HepG2 (cell line): ENCODE measurements around the gene NRGN. TPM values are rescaled to one million over a fixed set of nuclear protein-coding genes. Genes with fewer than 3 reads are reported as not detected.
A peak's percentile ranks its signal among the peaks of the same experiment; 100 is the strongest.

ENCODE experiments used
- DR1 ChIP-seq: sonication (generic); formaldehyde crosslinking; IDR thresholded peaks from 2 replicates; pipeline ENCODE4 v1.8.0; 2021; ENCODE audit warnings: mild to moderate bottlenecking, missing genetic modification reagents, inconsistent platforms
- GATAD2A ChIP-seq: IDR thresholded peaks from 2 replicates; pipeline ENCODE4 v1.6.1; 2016
- HNF4A ChIP-seq: sonication (generic); formaldehyde crosslinking; IDR thresholded peaks from 2 replicates; pipeline ENCODE4 v1.4.0; 2020; ENCODE audit warnings: missing genetic modification reagents
- RAD21 ChIP-seq: fragments of 450-650 bp; formaldehyde crosslinking; IDR thresholded peaks from 2 replicates; pipeline ENCODE4 v1.5.0; 2020; ENCODE audit warnings: mild to moderate bottlenecking
- STAT6 ChIP-seq: sonication (generic); formaldehyde crosslinking; IDR thresholded peaks from 2 replicates; pipeline ENCODE4 v1.4.0; 2020; ENCODE audit warnings: missing genetic modification reagents, mild to moderate bottlenecking, borderline replicate concordance
- ZBTB40 ChIP-seq, 2 experiments: fragments of 450-650 bp in 1 of 2; sonication (generic) in 1 of 2; formaldehyde crosslinking in 1 of 2; IDR thresholded peaks; 2 replicates each; pipeline versions ENCODE4 v1.6.1 to v1.8.0; 2016 to 2022; ENCODE audit warnings: antibody characterized with exemption in 1 of 2, mild to moderate bottlenecking in 1 of 2, missing genetic modification reagents in 1 of 2
- ZNF441 ChIP-seq: sonication (generic); formaldehyde crosslinking; IDR thresholded peaks from 2 replicates; pipeline ENCODE4 v1.7.0; 2021; ENCODE audit warnings: missing genetic modification reagents, borderline replicate concordance
- ZNF773 ChIP-seq: sonication (generic); formaldehyde crosslinking; IDR thresholded peaks from 2 replicates; pipeline ENCODE4 v1.4.0; 2020; ENCODE audit warnings: missing genetic modification reagents, borderline replicate concordance
- ZNF800 ChIP-seq: sonication (generic); formaldehyde crosslinking; IDR thresholded peaks from 2 replicates; pipeline ENCODE4 v1.4.0; 2020; ENCODE audit warnings: missing genetic modification reagents
- ZNF878 ChIP-seq: sonication (generic); formaldehyde crosslinking; IDR thresholded peaks from 2 replicates; pipeline ENCODE4 v1.8.1; 2023; ENCODE audit warnings: mild to moderate bottlenecking, missing genetic modification reagents, moderate library complexity
- polyA plus RNA-seq, 8 experiments: library from polyadenylated mRNA; depleted of rRNA in 3 of 8; stranded (reverse) in 7 of 8; unstranded in 1 of 8; fragments of >200 nt; fragmentation: Illumina TruSeq in 4 of 8; extraction: Trizol in 4 of 8; gene quantifications; 2 replicates each; pipeline versions ENCODE4 v1.2.1 to v1.2.3, GENCODE V29; 2011 to 2016; ENCODE audit warnings: low read depth in 4 of 8, missing spikeins in 1 of 8, mixed read lengths in 1 of 8; ENCODE audit not compliant: insufficient read depth in 1 of 8
- total RNA-seq, 5 experiments: library from RNA; depleted of rRNA; stranded (reverse); fragments of >200 nt; fragmentation: Illumina TruSeq; extraction: Trizol; gene quantifications; 2 replicates each; pipeline ENCODE4 v1.2.3, GENCODE V29; 2016; ENCODE audit warnings: low read depth in 1 of 5
- TF ChIP-seq, protein P1 (sequence below): sonication (generic); formaldehyde crosslinking; IDR thresholded peaks from 2 replicates; pipeline ENCODE4 v1.9.0; 2022; ENCODE audit warnings: missing genetic modification reagents, mild to moderate bottlenecking, borderline replicate concordance

Gene NRGN
- total and polyA plus RNA-seq, 2 of the 13 experiments (the other 11 are each of a cell fraction or from before 2014, with no cell fraction given) = 0.22 TPM; not detected in 1

DNA sequence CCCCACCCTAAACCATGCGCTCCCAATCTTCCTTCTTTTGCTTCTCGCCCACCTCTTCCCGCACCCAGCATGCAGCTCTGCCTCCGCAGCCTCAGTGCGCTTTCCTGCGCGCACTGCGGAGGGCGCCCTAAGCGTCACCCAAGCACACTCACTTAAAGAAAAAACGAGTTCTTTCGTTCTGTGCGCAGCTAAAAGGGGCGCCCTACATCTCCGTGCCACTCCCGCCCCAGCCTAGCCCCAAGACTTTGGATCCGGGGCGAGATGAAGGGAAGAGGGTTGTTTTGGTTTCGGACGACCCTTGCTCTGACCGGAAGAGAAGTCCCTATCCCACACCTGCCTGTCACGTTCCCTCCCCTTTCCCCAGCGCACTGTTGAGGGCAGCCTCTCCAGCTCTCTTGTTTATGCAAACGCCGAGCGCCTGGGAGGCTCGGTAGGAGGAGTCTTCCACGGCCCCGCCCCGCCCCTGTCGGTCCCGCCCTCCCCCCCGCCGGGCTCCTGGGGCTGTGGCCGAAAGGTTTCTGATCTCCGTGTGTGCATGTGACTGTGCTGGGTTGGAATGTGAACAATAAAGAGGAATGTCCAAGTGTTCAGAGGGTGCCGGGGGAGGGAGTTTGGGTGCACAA, 7.0 kb downstream of the NRGN start (continued):
- TF ChIP-seq DR1 (CRISPR knock-in tag) = 0 out of 2 replicates have a peak, but pooled peaks have one; percentile 27
- no peak for TF ChIP-seq ZNF773 (CRISPR knock-in tag)
- peak; percentile 85 for TF ChIP-seq ZNF800 (CRISPR knock-in tag)
- TF ChIP-seq ZBTB40 (IDR thresholded peaks at IDR 0.05) = no peak
- peak; percentile 82; the same call in 1 of the 2 replicates for TF ChIP-seq ZBTB40 (CRISPR knock-in tag; IDR thresholded peaks at IDR 0.05)
- TF ChIP-seq GATAD2A (CRISPR knock-in tag) = 0 out of 2 replicates have a peak, but pooled peaks have one; percentile 28
- TF ChIP-seq, protein P1, sequence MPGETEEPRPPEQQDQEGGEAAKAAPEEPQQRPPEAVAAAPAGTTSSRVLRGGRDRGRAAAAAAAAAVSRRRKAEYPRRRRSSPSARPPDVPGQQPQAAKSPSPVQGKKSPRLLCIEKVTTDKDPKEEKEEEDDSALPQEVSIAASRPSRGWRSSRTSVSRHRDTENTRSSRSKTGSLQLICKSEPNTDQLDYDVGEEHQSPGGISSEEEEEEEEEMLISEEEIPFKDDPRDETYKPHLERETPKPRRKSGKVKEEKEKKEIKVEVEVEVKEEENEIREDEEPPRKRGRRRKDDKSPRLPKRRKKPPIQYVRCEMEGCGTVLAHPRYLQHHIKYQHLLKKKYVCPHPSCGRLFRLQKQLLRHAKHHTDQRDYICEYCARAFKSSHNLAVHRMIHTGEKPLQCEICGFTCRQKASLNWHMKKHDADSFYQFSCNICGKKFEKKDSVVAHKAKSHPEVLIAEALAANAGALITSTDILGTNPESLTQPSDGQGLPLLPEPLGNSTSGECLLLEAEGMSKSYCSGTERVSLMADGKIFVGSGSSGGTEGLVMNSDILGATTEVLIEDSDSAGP (CRISPR knock-in tag) = peak; percentile 90
- TF ChIP-seq ZNF441 = no peak
- no peak for TF ChIP-seq STAT6
- TF ChIP-seq HNF4A = peak; percentile 52
- peak; percentile 55 for TF ChIP-seq RAD21 (CRISPR knock-in tag)
- TF ChIP-seq ZNF878 (CRISPR knock-in tag) = 0 out of 2 replicates have a peak, but pooled peaks have one; percentile 55
